GM12801 (cell line): Measurements from ENCODE around the gene ICOS.

Source experiments
- TF ChIP-seq, protein P1 (sequence below): IDR thresholded peaks from one replicate; pipeline ENCODE4 v1.5.1; 2011; ENCODE audit warnings: control low read depth; ENCODE audit not compliant: insufficient read length; ENCODE audit errors: extremely low read depth

ICOS gene

DNA sequence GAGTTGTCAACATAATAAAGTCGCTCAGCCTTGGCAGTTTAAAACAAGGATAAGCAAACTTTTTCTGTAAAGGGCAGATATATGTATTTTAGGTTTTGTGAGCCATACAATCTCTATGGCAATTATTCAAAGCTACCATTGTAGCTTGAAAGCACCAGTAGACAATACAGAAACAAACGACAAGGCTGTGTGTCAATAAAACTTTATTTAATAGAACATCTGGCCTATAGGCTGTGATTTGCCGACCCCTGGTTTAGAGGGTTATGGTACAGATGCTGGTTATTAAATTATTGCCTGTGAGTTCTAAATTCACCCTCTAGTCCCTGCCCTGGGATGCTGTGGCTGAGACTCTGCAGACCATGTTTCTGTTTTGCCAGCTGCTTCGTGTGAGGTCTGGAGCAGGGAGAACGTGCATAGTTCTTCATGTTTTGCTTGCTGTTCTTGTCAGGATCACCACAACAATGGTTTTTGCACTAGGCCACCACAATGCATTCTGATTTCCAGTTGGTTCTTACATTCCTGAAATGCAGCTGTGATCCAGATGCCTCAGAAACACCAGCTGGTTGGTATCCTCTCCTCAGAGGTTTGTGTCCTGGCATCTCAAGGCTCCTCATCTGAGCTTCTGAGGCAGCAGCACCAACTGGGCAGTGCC lies 46.6 kb downstream of the ICOS start:
- TF ChIP-seq, protein P1, sequence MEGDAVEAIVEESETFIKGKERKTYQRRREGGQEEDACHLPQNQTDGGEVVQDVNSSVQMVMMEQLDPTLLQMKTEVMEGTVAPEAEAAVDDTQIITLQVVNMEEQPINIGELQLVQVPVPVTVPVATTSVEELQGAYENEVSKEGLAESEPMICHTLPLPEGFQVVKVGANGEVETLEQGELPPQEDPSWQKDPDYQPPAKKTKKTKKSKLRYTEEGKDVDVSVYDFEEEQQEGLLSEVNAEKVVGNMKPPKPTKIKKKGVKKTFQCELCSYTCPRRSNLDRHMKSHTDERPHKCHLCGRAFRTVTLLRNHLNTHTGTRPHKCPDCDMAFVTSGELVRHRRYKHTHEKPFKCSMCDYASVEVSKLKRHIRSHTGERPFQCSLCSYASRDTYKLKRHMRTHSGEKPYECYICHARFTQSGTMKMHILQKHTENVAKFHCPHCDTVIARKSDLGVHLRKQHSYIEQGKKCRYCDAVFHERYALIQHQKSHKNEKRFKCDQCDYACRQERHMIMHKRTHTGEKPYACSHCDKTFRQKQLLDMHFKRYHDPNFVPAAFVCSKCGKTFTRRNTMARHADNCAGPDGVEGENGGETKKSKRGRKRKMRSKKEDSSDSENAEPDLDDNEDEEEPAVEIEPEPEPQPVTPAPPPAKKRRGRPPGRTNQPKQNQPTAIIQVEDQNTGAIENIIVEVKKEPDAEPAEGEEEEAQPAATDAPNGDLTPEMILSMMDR = no peak

DNA sequence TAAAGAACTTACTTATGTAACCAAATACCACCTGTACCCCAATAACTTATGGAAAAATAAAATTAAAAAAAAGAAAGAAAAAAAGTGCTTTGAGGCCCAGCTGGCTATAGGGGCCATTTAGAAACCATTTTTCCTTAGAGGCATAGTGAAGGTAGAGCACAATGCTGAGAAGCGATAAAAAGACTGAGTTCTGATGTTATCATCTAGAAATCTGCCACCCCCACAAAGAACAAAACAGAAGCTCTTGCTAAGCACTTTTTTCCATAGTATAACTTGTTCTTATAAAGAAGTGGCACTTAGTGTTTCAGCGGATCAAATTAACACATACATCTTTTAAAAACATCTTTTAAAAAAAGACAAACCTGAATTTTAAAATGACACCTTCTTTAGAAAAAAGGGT lies 51.4 kb downstream of the ICOS start:
- TF ChIP-seq, protein P1 = no peak

DNA sequence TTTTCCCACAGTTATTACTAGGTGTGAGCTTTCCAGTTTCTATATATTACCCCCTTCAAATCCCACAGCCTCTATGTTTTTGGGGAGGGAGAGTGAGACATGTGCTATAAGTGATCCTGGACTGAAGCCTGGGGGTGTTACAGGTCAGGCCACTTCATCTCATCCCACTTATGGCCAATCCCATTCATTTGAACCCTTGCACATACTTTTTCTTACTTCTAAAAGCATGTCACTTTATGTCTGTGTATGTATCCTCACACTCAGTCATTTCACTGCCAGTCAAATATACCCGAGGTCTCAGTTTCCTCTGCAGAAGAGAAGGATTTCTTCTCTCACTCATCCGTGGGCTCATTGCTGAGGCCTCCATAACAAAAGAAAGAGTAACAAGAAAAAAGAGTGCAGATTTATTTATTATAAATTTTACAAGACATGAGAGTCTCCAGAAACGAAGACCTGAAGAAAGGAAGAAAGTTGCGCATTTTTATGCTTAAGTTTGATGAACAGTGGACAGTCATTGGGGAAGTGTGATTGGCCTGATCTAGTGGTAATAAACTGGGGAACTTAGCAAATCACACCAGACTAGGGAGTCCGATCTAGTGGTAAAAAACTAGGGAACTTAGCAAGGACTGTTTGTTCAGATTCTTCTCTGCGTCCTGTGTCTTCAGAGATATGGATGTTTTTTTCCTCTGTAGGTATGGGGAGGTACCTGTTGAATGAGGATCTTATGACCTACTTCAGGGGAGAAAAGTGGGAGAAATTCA lies 52.1 kb downstream of the ICOS start:
- TF ChIP-seq, protein P1 = no peak

DNA sequence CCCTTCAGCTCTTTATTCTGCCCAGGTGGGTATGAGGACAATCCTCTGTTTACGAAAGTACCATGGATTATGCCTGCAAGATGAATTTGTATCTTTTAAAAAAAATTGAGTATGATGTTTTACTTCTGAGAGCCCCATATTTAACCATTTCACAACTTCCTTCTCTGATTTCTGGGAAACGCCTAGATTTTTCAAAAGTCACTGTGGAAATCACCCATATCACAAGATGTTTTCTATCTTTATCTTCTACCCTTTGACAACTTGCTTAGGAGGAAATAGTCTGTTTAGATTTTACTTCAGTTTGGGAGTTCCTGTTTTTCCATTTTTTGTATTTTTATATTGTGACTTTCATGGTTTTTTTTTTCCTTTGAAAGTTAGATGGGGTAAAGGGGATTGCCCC lies 53.0 kb downstream of the ICOS start:
- TF ChIP-seq, protein P1 = no peak

DNA sequence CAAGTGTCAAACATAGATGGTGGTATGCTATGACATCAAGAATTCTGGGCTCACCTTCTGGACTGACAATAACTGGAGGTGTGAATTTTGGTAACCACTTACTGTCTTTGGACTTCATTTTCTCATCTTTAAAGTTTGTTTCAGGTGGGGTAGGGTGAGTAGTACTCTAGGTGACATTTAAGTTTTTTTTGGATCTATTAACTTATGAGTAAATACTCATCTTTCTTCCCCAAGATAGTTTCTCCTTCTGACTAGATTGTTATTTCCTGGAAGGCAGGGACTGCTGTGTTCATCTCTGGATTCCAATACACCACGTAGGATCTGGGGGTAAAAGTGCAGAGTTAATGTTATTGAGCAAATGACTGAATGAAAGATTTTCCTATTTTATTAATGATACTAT lies 55.9 kb downstream of the ICOS start:
- TF ChIP-seq, protein P1 = no peak

DNA sequence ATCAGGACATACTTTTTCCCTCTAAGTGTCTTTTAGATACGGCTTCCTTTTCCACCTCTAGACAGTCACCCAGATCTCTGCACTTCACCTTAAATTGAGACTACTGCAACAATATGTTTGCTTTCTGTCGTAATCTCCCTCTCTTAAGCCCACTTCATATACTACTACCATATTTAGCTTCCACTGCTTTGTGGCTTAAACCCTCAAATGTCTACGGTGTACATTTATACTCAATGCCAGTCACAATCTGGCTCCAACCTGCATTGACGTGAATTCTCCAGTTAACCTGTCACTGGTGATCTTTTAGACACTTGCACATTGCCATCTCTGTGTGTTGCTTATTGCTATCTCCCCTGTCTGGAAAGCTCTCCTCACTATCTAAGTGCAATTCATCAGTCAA lies 56.4 kb downstream of the ICOS start:
- TF ChIP-seq, protein P1 = no peak

DNA sequence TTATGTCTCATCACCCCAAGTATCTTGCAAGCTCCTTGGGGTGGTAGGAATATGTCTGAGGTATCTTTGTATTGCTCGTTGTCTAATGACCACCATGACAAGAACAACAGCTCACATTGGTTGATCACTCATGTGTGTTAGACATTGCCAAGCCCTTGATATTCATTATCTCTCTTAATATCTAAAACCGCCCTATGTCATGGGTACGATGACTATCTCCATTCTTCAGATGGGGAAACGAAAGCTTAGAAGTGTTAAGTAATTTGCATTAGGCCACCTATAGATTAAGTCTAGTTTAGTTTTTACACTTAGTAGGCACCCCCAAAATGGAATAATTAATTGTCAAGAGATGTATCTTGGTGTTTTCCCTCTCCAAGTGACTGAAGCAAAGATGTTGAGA lies 57.0 kb downstream of the ICOS start:
- TF ChIP-seq, protein P1 = no peak
